ENCODE data around the gene EPB41L2. TPM values are rescaled to one million over a fixed set of nuclear protein-coding genes. Genes with fewer than 3 reads are reported as not detected.

Gene EPB41L2
- total and polyA plus RNA-seq, 7 donors, result 41.2 to 147 (median 65.7) TPM

- TF ChIP-seq POLR2AphosphoS5 (IDR thresholded peaks at IDR 0.05), result no peak
- TF ChIP-seq POLR2A (IDR thresholded peaks at IDR 0.05), result no peak
- no peak for TF ChIP-seq CTCF (IDR thresholded peaks at IDR 0.05)
- TF ChIP-seq EP300 (IDR thresholded peaks at IDR 0.05), result no peak
- Histone ChIP-seq H3K27ac (no peak overlapping the region), H3K4me3 (no peak overlapping the region), H3K27me3 (no peaks in the 10 kb centered on the region), H3K36me3 (no peaks in the 10 kb centered on the region), H3K4me1 (no peaks in the 10 kb centered on the region), H3K9me3 (no peaks in the 10 kb centered on the region)
- 68 to 84% methylated on average over 1 of the region's 1 CpG for WGBS, 2 donors
- no peak for DNase-seq
- intact Hi-C loops (cut with DNase I), result no loop called here
Measured at GRCh38 chr6:130822736-130823135, 240.3 kb downstream of the EPB41L2 start.

DNA sequence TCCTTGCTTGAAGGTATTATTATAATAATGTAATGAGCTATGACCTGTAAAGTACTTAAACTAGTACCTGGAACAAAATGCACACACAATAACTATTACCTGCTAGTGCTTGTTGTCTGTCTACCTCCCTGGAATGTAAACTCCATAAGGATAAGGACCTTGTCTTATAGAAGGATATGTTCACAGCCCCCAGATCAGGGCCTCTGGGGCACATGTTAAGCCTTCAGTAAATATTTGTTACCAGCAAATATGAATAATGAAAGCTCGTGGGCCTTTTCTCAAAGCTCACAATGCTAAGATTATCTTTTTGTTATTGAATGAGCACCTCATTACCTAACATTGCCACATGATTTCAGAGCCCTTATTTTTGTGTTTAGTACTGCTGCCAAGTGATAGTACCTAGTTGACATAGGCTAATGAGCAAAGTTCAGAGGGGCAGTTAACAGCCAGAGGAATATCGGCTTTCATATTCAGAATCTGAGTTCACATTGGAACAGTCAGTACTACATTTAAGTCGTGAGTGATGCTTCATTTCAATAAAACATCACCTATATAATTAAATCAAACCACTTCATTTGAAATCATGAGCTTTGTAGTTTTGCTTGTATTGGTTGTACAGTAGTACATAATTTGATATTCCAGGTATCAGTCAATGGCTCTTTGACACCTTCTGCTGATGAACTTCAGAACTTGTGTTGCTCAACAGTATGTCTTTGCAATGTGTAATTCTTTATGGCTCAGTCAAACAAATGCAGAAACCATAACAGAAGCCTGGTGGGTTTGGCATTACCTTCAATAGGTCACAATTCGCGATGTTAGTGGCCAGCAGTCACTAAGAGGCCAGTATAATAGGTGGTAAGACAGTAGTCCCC lies 247.6 kb downstream of the EPB41L2 start:
- H3K4me3 ChIP-seq, result no peak overlapping the region
- no peak for DNase-seq
- TF ChIP-seq POLR2A (IDR thresholded peaks at IDR 0.05) (no peak), EP300 (IDR thresholded peaks at IDR 0.05) (no peak), POLR2AphosphoS5 (IDR thresholded peaks at IDR 0.05) (no peak), CTCF (IDR thresholded peaks at IDR 0.05) (no peak)
- no peaks in the 10 kb centered on the region for H3K36me3 ChIP-seq
- H3K27me3 ChIP-seq, result no peaks in the 10 kb centered on the region
- H3K9me3 ChIP-seq, result no peaks in the 10 kb centered on the region
- intact Hi-C loops (cut with DNase I), result no loop called here
- 77 to 81% methylated on average over 5 of the region's 5 CpGs for WGBS, 2 donors
- peaks cover 0 to 8% (median 7%) of the 10 kb centered on the region in 4 donors for H3K4me1 ChIP-seq
- no peak overlapping the region for H3K27ac ChIP-seq

- TF ChIP-seq CTCF (IDR thresholded peaks at IDR 0.05), result no peak
- no peak for TF ChIP-seq EP300 (IDR thresholded peaks at IDR 0.05)
- Histone ChIP-seq H3K4me1 (peaks cover 0 to 13% (median 12%) of the 10 kb centered on the region in 4 donors), H3K27me3 (no peaks in the 10 kb centered on the region), H3K9me3 (no peaks in the 10 kb centered on the region), H3K27ac (no peak overlapping the region), H3K4me3 (no peak overlapping the region), H3K36me3 (no peaks in the 10 kb centered on the region)
- intact Hi-C loops (cut with DNase I), result no loop called here
- 91 to 93% methylated on average over 3 of the region's 3 CpGs for WGBS, 2 donors
- no peak for DNase-seq
Measured at GRCh38 chr6:130814506-130814905, 248.5 kb downstream of the EPB41L2 start.

DNA sequence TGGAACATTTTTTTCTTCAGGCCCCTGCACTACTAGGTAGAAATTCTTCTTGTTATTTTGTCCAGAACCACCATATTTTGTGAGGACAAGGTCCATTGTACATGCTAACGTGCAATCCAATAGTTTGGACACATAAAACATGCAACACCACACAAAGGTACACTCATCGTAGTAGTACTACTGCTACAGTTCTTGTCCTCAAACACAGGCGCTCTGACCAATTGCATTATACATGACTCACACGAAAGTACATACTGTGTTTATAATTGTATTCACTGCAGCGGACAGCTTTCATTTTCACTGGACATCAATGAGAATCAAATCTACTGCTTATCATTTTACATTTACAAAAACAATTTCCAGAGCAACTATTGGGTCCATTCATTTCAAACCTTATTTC lies 251.1 kb downstream of the EPB41L2 start:
- WGBS, 2 donors, result 67 to 86% methylated on average over 5 of the region's 5 CpGs
- peaks cover 0 to 13% (median 12%) of the 10 kb centered on the region in 4 donors for H3K4me1 ChIP-seq
- intact Hi-C loops (cut with DNase I), result no loop called here
- DNase-seq, result no peak
- H3K27ac ChIP-seq, result no peak overlapping the region
- no peaks in the 10 kb centered on the region for H3K9me3 ChIP-seq
- H3K36me3 ChIP-seq, result no peaks in the 10 kb centered on the region
- no peak for TF ChIP-seq POLR2AphosphoS5 (IDR thresholded peaks at IDR 0.05)
- TF ChIP-seq POLR2A (IDR thresholded peaks at IDR 0.05), result no peak
- TF ChIP-seq CTCF (IDR thresholded peaks at IDR 0.05), result no peak
- H3K27me3 ChIP-seq, result no peaks in the 10 kb centered on the region
- no peak overlapping the region for H3K4me3 ChIP-seq
